ENCODE data around the gene PTPN14.
A peak's percentile ranks its signal among the peaks of the same experiment; 100 is the strongest.

PTPN14 gene

DNA sequence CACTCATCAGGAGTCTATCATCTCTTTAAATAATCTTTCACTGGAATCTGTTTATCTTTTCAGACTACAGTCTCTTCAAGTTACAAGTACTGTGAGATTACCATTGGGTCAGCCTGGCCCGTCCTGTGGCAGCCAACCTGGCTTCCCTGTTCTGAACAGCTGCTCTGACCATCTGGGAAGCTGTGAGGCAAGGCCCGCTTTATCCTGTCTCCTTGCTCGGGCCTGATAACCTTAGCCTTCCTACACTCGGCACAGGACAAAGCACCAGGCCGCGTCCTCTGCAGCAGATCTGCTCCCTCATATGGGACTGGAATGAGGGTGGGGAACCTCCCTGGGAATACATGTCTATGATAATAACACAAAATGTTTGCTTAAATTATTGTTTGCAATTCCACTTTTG lies 113.3 kb downstream of the PTPN14 start:
- no peak for TF ChIP-seq TOX (CRISPR knock-in tag; IDR thresholded peaks at IDR 0.05; ENCODE audit: borderline replicate concordance)
- TF ChIP-seq ZFP30 (CRISPR knock-in tag; IDR thresholded peaks at IDR 0.05): no peak
- no peak for TF ChIP-seq ISL1 (CRISPR knock-in tag; IDR thresholded peaks at IDR 0.05)
- TF ChIP-seq POU6F1 (CRISPR knock-in tag; IDR thresholded peaks at IDR 0.05; ENCODE audit: borderline replicate concordance, low read depth): no peak
- no peak for TF ChIP-seq ESRRG (CRISPR knock-in tag; IDR thresholded peaks at IDR 0.05)
- no peak for TF ChIP-seq TCF4 (CRISPR knock-in tag; IDR thresholded peaks at IDR 0.05; ENCODE audit: borderline replicate concordance)
- ATAC-seq: no peak; the same call in 2 of the 3 replicates

GRCh38 chr1:214435867-214436266 lies 115.5 kb downstream of the PTPN14 start:
- TF ChIP-seq TCF4 (CRISPR knock-in tag; IDR thresholded peaks at IDR 0.05; ENCODE audit: borderline replicate concordance) (no peak), ZFP3 (CRISPR knock-in tag; IDR thresholded peaks at IDR 0.05) (no peak), OSR1 (CRISPR knock-in tag; IDR thresholded peaks at IDR 0.05) (no peak), ZNF565 (CRISPR knock-in tag; conservative IDR thresholded peaks at IDR 0.05; ENCODE audit: low read depth) (no peak), ZNF70 (CRISPR knock-in tag; IDR thresholded peaks at IDR 0.05) (no peak), GLIS3 (CRISPR knock-in tag; IDR thresholded peaks at IDR 0.05) (no peak), CSRNP3 (CRISPR knock-in tag; IDR thresholded peaks at IDR 0.05) (no peak)
- ATAC-seq: no peak

GRCh38 chr1:214432245-214432644 lies 119.2 kb downstream of the PTPN14 start:
- ATAC-seq: no peak
- TF ChIP-seq ZNF70 (CRISPR knock-in tag; IDR thresholded peaks at IDR 0.05): no peak
- no peak for TF ChIP-seq ESRRG (CRISPR knock-in tag; IDR thresholded peaks at IDR 0.05)
- TF ChIP-seq, protein P1, sequence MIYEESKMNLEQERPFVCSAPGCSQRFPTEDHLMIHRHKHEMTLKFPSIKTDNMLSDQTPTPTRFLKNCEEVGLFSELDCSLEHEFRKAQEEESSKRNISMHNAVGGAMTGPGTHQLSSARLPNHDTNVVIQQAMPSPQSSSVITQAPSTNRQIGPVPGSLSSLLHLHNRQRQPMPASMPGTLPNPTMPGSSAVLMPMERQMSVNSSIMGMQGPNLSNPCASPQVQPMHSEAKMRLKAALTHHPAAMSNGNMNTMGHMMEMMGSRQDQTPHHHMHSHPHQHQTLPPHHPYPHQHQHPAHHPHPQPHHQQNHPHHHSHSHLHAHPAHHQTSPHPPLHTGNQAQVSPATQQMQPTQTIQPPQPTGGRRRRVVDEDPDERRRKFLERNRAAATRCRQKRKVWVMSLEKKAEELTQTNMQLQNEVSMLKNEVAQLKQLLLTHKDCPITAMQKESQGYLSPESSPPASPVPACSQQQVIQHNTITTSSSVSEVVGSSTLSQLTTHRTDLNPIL (CRISPR knock-in tag; IDR thresholded peaks at IDR 0.05; ENCODE audit: low read depth): no peak
- TF ChIP-seq TSHZ2 (CRISPR knock-in tag; IDR thresholded peaks at IDR 0.05): no peak

DNA sequence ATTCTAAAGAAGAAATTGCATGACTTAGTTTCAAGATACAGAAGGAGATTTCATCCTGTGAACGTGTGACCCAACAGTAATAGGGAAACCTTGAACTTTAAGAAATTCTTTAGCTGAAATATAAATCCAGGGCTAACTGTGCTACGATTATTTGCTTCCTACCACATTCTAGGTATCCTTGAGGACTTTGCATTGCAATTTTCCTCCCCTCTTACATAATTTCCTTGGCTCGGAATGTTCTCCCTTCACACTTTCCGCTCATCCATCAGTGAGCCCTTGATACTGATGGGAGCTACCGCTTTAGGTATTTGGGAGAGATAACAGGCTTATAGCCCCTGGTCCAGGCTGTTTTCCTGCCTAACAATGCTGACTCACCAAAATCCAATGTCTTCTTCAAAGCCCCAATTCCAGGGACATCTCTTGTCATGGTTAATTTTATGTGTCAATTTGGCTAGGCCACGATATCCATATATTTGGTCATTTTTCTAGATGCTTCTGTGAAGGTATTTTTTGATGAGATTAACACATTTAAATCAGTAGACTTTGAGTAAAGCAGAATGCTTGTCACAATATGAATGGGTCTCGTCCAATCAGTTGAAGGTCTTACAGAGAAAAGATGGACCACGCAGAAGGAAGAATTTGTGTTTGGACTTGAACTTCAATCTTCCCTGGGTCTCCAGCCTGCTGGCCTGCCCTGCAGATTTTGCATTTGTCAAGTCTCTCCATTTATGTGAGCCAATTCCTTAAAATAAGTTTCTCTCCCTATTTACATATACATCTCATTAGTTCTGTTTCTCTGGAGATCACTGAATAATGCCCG lies 121.2 kb downstream of the PTPN14 start:
- ATAC-seq: no peak
- TF ChIP-seq CSDC2 (CRISPR knock-in tag; IDR thresholded peaks at IDR 0.05) (no peak), BACH2 (CRISPR knock-in tag; IDR thresholded peaks at IDR 0.05; ENCODE audit: borderline replicate concordance) (no peak)

- TF ChIP-seq ZNF70 (CRISPR knock-in tag; IDR thresholded peaks at IDR 0.05): no peak
- peak; percentile 47 for TF ChIP-seq TOX (CRISPR knock-in tag; IDR thresholded peaks at IDR 0.05; ENCODE audit: borderline replicate concordance)
- ATAC-seq: peak; percentile 91
These were observed 123.5 kb downstream of the PTPN14 start for GRCh38 chr1:214427871-214428277.

GRCh38 chr1:214426426-214426812 lies 125.0 kb downstream of the PTPN14 start:
- TF ChIP-seq PATZ1 (CRISPR knock-in tag; IDR thresholded peaks at IDR 0.05; ENCODE audit: borderline replicate concordance) (no peak), ARNTL (CRISPR knock-in tag; IDR thresholded peaks at IDR 0.05; ENCODE audit: borderline replicate concordance, low read depth) (no peak), TSHZ2 (CRISPR knock-in tag; IDR thresholded peaks at IDR 0.05) (no peak)
- ATAC-seq: no peak

Measured in SK-N-SH treated with all-trans-retinoic acid at 6 μM for 48 hours (cell line).